ENCODE results near the gene EZH2.

Gene EZH2

GRCh38 chr7:148763622-148764021 lies 120.5 kb downstream of the EZH2 start:
- DNase-seq (ENCODE audit: low read depth), result no peak

- no peak for DNase-seq (ENCODE audit: low read depth)
Measured at GRCh38 chr7:148761499-148762278, 122.4 kb downstream of the EZH2 start.

All from fibroblast of the conjunctiva (primary cell).